ENCODE data around the gene SFTPD. TPM values are rescaled to one million over a fixed set of nuclear protein-coding genes. Genes with fewer than 3 reads are reported as not detected.
"Not testable (repeated sequence)": the region's sequence is repeated elsewhere in the genome, so short reads cannot be mapped to it uniquely, and the experiment has no call there.

Gene SFTPD
- total RNA-seq (2014; rRNA removed; shearing (Covaris generic)), result 0.21 and 1.5 TPM in 2 replicates

- H3K27me3 ChIP-seq (ENCODE audit: control insufficient read depth, insufficient read depth, low read length), result peaks cover 3% of the 10 kb centered on the region
- no peak for DNase-seq
Observed at GRCh38 chr10:79948976-79949722, at the start of gene SFTPD. Gene SFTPD, minus strand, starts transcription at chr10:79949105. Its CDS starts 2,446 bp downstream, at chr10:79946659.

DNA sequence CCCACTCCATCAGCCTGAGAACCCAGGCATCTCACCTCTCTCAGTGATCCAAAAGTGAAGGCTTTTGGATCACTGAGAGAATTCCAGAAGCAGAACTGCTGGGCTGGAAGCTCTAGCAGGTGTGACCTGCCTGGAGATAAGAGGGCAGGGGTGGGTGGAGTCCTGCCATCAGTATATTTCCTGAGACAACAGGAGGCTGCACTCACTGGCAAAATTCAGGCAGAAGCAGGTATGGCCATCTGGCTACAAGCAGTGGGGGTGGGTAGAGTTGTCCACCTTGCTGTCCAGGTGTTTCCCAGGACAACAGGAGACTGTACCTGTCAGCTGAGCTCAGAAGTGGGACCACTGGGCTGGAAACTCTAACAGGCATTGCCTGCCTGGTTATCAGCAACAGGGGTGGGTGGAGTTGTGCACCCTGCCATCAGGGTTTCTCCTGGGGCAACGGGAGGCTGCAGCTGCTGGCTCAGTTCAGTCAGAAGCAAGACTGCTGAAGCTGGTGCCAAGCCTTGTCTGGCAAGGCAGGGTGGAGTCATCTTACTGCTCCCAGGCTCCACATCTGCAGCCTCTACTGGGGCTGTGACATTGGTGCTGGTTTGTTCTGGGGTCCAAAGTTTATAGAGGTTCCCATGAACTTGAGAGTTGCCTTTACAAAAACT, 47.2 kb upstream of the SFTPD start:
- H3K4me3 ChIP-seq (ENCODE audit: insufficient read depth, low read depth, low read length), result no peak overlapping the region
- no peaks in the 10 kb centered on the region for H3K27me3 ChIP-seq (ENCODE audit: control insufficient read depth, insufficient read depth, low read length)
- no peak for DNase-seq
- no peaks in the 10 kb centered on the region for H3K36me3 ChIP-seq (replicated peaks; ENCODE audit: control insufficient read depth, insufficient read depth, low read length)

More at GRCh38 chr10:79948976-79949722, at the start of gene SFTPD:
- Histone ChIP-seq H3K36me3 (replicated peaks; ENCODE audit: control insufficient read depth, insufficient read depth, low read length) (no peaks in the 10 kb centered on the region), H3K4me3 (ENCODE audit: insufficient read depth, low read depth, low read length) (no peak within 1 kb of the TSS)

GRCh38 chr10:79994556-79994955, 45.7 kb upstream of the SFTPD start:
- Histone ChIP-seq H3K27me3 (ENCODE audit: control insufficient read depth, insufficient read depth, low read length) (no peaks in the 10 kb centered on the region), H3K36me3 (replicated peaks; ENCODE audit: control insufficient read depth, insufficient read depth, low read length) (no peaks in the 10 kb centered on the region), H3K4me3 (ENCODE audit: insufficient read depth, low read depth, low read length) (no peak overlapping the region)
- no peak for DNase-seq

GRCh38 chr10:79988199-79988598, 39.3 kb upstream of the SFTPD start:
- H3K4me3 ChIP-seq (ENCODE audit: insufficient read depth, low read depth, low read length); DNase-seq; H3K27me3 ChIP-seq (ENCODE audit: control insufficient read depth, insufficient read depth, low read length); H3K36me3 ChIP-seq (replicated peaks; ENCODE audit: control insufficient read depth, insufficient read depth, low read length): not testable (repeated sequence)

DNA sequence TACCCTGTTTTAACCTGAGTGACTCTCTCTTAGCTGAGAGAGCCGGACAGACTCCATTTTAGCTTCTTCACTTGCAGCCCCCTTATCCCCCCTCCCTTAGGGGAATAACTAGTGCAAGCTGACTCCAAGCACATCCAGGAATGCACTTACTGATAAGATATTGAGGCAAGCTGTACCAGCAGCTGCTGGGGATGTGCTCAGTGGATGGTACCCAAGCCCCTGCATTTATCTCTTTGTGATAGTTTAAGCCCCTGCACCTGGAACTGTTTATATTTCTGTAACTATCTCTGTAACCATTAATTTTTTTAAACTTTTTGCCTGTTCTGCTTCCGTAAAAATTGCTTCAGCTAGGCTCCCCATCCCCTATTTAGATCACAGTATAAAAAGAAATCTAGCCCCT, 37.8 kb upstream of the SFTPD start:
- not testable (repeated sequence) for H3K36me3 ChIP-seq (replicated peaks; ENCODE audit: control insufficient read depth, insufficient read depth, low read length); H3K4me3 ChIP-seq (ENCODE audit: insufficient read depth, low read depth, low read length); DNase-seq

GRCh38 chr10:79985481-79986072, 36.7 kb upstream of the SFTPD start:
- H3K27me3 ChIP-seq (ENCODE audit: control insufficient read depth, insufficient read depth, low read length), result peaks cover 23% of the 10 kb centered on the region
- H3K4me3 ChIP-seq (ENCODE audit: insufficient read depth, low read depth, low read length), result no peak overlapping the region
- no peaks in the 10 kb centered on the region for H3K36me3 ChIP-seq (replicated peaks; ENCODE audit: control insufficient read depth, insufficient read depth, low read length)
- no peak for DNase-seq

More for the DNA sequence above, 37.8 kb upstream of the SFTPD start:
- H3K27me3 ChIP-seq (ENCODE audit: control insufficient read depth, insufficient read depth, low read length), result peaks cover 17% of the 10 kb centered on the region

DNA sequence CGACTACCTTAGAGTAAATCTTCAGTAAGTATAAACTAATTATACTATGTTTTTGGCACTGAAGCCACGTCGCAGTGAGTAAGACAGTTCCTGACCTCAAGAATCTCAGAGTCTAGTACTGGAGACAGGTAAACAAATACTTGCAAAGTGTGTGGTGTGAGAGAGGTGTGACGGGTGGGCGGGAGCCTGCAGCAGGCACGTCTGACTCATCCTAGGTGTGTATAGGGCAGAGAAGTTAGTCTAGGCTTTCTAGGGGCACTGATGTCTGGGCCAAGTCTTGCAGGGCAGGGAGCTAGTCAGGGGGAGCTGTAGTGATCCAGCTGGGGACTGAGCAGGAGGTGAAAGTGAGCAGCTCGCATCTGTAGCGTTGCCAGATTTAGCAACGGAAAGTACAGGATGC, 35.9 kb upstream of the SFTPD start:
- H3K27me3 ChIP-seq (ENCODE audit: control insufficient read depth, insufficient read depth, low read length), result peaks cover 28% of the 10 kb centered on the region
- DNase-seq, result no peak
- H3K4me3 ChIP-seq (ENCODE audit: insufficient read depth, low read depth, low read length), result no peak overlapping the region
- no peaks in the 10 kb centered on the region for H3K36me3 ChIP-seq (replicated peaks; ENCODE audit: control insufficient read depth, insufficient read depth, low read length)

- Histone ChIP-seq H3K36me3 (replicated peaks; ENCODE audit: control insufficient read depth, insufficient read depth, low read length) (no peaks in the 10 kb centered on the region), H3K27me3 (ENCODE audit: control insufficient read depth, insufficient read depth, low read length) (peaks cover 28% of the 10 kb centered on the region), H3K4me3 (ENCODE audit: insufficient read depth, low read depth, low read length) (no peak overlapping the region)
- peak; percentile 22 for DNase-seq
Observed at GRCh38 chr10:79983286-79983909, 34.5 kb upstream of the SFTPD start.

GRCh38 chr10:79982861-79983260, 34.0 kb upstream of the SFTPD start:
- H3K36me3 ChIP-seq (replicated peaks; ENCODE audit: control insufficient read depth, insufficient read depth, low read length), result no peaks in the 10 kb centered on the region
- H3K4me3 ChIP-seq (ENCODE audit: insufficient read depth, low read depth, low read length), result no peak overlapping the region
- peaks cover 28% of the 10 kb centered on the region for H3K27me3 ChIP-seq (ENCODE audit: control insufficient read depth, insufficient read depth, low read length)
- DNase-seq, result peak; percentile 23

GRCh38 chr10:79982362-79982800, 33.5 kb upstream of the SFTPD start:
- H3K27me3 ChIP-seq (ENCODE audit: control insufficient read depth, insufficient read depth, low read length), result peaks cover 28% of the 10 kb centered on the region
- H3K36me3 ChIP-seq (replicated peaks; ENCODE audit: control insufficient read depth, insufficient read depth, low read length), result no peaks in the 10 kb centered on the region
- peak; percentile 69 for DNase-seq
- peak overlapping the region; percentile 83 for H3K4me3 ChIP-seq (ENCODE audit: insufficient read depth, low read depth, low read length)

DNA sequence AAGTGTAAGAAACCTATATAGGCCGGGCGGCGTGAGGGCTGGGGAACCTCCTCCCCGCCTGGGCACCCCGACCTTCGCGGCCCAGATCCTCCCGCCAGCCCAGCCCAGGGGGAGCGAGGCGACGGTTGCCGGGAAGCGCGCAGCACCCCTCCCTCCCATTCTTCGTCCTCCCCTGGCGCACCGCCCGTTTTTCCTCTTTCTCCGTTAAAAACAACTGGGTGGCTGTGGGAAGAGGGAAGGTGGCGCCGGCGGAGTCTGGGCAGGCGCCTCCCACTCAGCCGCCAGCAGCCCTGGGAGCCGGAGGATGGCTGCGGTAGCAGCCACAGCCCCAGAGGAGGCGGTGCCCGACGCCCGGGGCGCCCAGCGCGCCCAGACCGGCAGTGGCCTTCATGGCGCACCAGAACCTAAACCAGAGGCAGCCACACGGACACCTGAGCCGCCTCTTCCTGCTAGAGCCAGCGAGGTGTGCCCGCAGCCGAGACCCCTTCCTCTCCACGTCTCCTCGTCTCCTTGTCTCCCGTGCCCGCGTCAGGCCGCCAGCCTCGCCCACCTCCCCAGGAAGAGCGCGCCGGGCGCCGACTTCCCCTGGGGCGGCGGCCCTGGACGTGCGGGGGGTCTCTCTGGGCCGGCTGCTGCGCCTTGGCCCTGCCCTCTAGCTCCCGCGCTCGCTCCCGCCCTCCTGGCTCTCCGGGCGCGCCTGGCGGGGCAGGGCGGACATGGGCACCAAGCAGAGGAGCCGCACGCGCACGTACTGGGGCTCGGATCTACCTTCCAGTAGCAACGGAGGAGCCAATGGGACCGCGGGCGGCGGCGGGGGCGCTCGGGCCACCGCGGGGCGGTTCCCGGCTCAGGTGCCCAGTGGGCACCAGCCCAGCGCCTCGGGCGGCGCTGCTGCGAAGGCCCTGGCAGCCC, 32.8 kb upstream of the SFTPD start:
- H3K4me3 ChIP-seq (ENCODE audit: insufficient read depth, low read depth, low read length), result peak overlapping the region; percentile 83
- peak; percentile 82 for DNase-seq
- no peaks in the 10 kb centered on the region for H3K36me3 ChIP-seq (replicated peaks; ENCODE audit: control insufficient read depth, insufficient read depth, low read length)
- peaks cover 28% of the 10 kb centered on the region for H3K27me3 ChIP-seq (ENCODE audit: control insufficient read depth, insufficient read depth, low read length)

- DNase-seq, result no peak
- Histone ChIP-seq H3K4me3 (ENCODE audit: insufficient read depth, low read depth, low read length) (no peak overlapping the region), H3K36me3 (replicated peaks; ENCODE audit: control insufficient read depth, insufficient read depth, low read length) (no peaks in the 10 kb centered on the region), H3K27me3 (ENCODE audit: control insufficient read depth, insufficient read depth, low read length) (peaks cover 27% of the 10 kb centered on the region)
Observed at GRCh38 chr10:79980711-79981110, 31.8 kb upstream of the SFTPD start.

- H3K27me3 ChIP-seq (ENCODE audit: control insufficient read depth, insufficient read depth, low read length), result peaks cover 27% of the 10 kb centered on the region
- H3K36me3 ChIP-seq (replicated peaks; ENCODE audit: control insufficient read depth, insufficient read depth, low read length), result no peaks in the 10 kb centered on the region
- no peak for DNase-seq
- no peak overlapping the region for H3K4me3 ChIP-seq (ENCODE audit: insufficient read depth, low read depth, low read length)
Observed at GRCh38 chr10:79979976-79980687, 31.2 kb upstream of the SFTPD start.

Data from H7 (cell line).